22Rv1 (cell line): Measurements from ENCODE around the gene POT1.

Experiments used
- CTCF ChIP-seq: fragments of 450-650 bp; IDR thresholded peaks from 2 replicates; pipeline ENCODE4 v1.5.1; 2017; ENCODE audit warnings: mild to moderate bottlenecking
- ZFX ChIP-seq: fragments of 450-650 bp; IDR thresholded peaks from 2 replicates; pipeline ENCODE4 v1.6.1; 2017; ENCODE audit warnings: antibody characterized with exemption, borderline replicate concordance

- TF ChIP-seq CTCF (no peak), ZFX (no peak)
These were observed 36.3 kb downstream of the POT1 start for GRCh38 chr7:124893140-124893827.
